CD8-positive, alpha-beta memory T cell (primary cell): ENCODE data around the gene LHX5. TPM values are rescaled to one million over a fixed set of nuclear protein-coding genes. Genes with fewer than 3 reads are reported as not detected.
A peak's percentile ranks its signal among the peaks of the same experiment; 100 is the strongest.

Source experiments
- CTCF ChIA-PET: fragments of 350-600 bp; sonication (Branson Sonifier 250); formaldehyde crosslinking; loops from one replicate; lab custom pipeline; 2021; ENCODE audit warnings: antibody characterized with exemption; lab: Charles Lee
- POLR2A ChIA-PET: fragments of 350-600 bp; sonication (Branson Sonifier 250); formaldehyde crosslinking; loops from one replicate; lab custom pipeline; 2021; ENCODE audit warnings: antibody characterized with exemption; lab: Charles Lee
- DNase-seq, 5 donors: peaks; one replicate each; pipeline versions ENCODE4 v3.0.0 to v3.0.0-alpha.2; 2020 to 2022; ENCODE audit warnings: mixed read lengths in 1 of 5
- H3K27ac ChIP-seq: one replicate; pipeline ENCODE4 v1.7.0; 2013; ENCODE audit warnings: low read depth, mild to moderate bottlenecking, low read length, moderate library complexity
- H3K27me3 ChIP-seq: 2 replicates; pipeline ENCODE4 v1.7.0; 2013; ENCODE audit warnings: low read length, mild to moderate bottlenecking; ENCODE audit not compliant: insufficient read depth, poor library complexity, severe bottlenecking
- H3K36me3 ChIP-seq: 2 replicates; pipeline ENCODE4 v1.7.0; 2013; ENCODE audit warnings: mild to moderate bottlenecking, low read length, moderate library complexity; ENCODE audit not compliant: insufficient read depth
- H3K4me1 ChIP-seq: 2 replicates; pipeline ENCODE4 v1.7.0; 2013; ENCODE audit warnings: mild to moderate bottlenecking, low read length, moderate library complexity; ENCODE audit not compliant: insufficient read depth
- H3K4me3 ChIP-seq: 2 replicates; pipeline ENCODE4 v1.7.0; 2013; ENCODE audit warnings: mild to moderate bottlenecking, low read length
- H3K9me3 ChIP-seq: 2 replicates; pipeline ENCODE4 v1.7.0; 2013; ENCODE audit warnings: mild to moderate bottlenecking, low read length
- H3K27ac Mint-ChIP-seq, 8 donors: one replicate each; pipeline ENCODE4 v1.8.0; 2020 to 2021; ENCODE audit warnings: mixed read lengths in 8 of 8, mild to moderate bottlenecking in 6 of 8, inconsistent platforms in 3 of 8, moderate library complexity in 3 of 8
- H3K27me3 Mint-ChIP-seq, 2 donors: one replicate each; pipeline ENCODE4 v1.8.0; 2020 to 2021; ENCODE audit warnings: mixed read lengths in 2 of 2, mild to moderate bottlenecking in 1 of 2, moderate library complexity in 1 of 2
- H3K36me3 Mint-ChIP-seq, 3 donors: one replicate each; pipeline ENCODE4 v1.8.0; 2020 to 2021; ENCODE audit warnings: mixed read lengths in 3 of 3, inconsistent platforms in 1 of 3, mild to moderate bottlenecking in 1 of 3
- H3K4me1 Mint-ChIP-seq, 3 donors: one replicate each; pipeline ENCODE4 v1.8.0; 2020 to 2021; ENCODE audit warnings: mixed read lengths in 3 of 3, inconsistent platforms in 1 of 3, mild to moderate bottlenecking in 1 of 3
- H3K4me3 Mint-ChIP-seq, 7 donors: one replicate each; pipeline ENCODE4 v1.8.0; 2020 to 2021; ENCODE audit warnings: mixed read lengths in 7 of 7, mild to moderate bottlenecking in 6 of 7, moderate library complexity in 4 of 7, inconsistent platforms in 2 of 7
- H3K9me3 Mint-ChIP-seq, 5 donors: one replicate each; pipeline ENCODE4 v1.8.0; 2020 to 2022; ENCODE audit warnings: mixed read lengths in 5 of 5, mild to moderate bottlenecking in 3 of 5, moderate library complexity in 2 of 5, inconsistent platforms in 1 of 5
- polyA plus RNA-seq: library from polyadenylated mRNA; unstranded; fragments of 300-500 nt; fragmentation: Illumina TruSeq; gene quantifications from one replicate; pipeline ENCODE4 v1.2.3, GENCODE V29; 2021
- total RNA-seq, 2 experiments: library from RNA; stranded (reverse); gene quantifications; one replicate each; pipeline ENCODE4 v1.2.3, GENCODE V29; 2021

LHX5 gene
- total and polyA plus RNA-seq, 3 experiments from 2014 or later: not detected

GRCh38 chr12:113476176-113476986 lies 4.7 kb upstream of the LHX5 start:
- Histone ChIP-seq H3K4me3 (no peak overlapping the region), H3K36me3 (no peaks in the 10 kb centered on the region), H3K27ac (no peak overlapping the region), H3K4me1 (peaks cover 5% of the 10 kb centered on the region), H3K27me3 (peaks cover 44% of the 10 kb centered on the region), H3K9me3 (no peaks in the 10 kb centered on the region)
- Mint-ChIP-seq H3K36me3 (no peaks in the 10 kb centered on the region), H3K9me3 (peaks cover 0 to 20% (median 4%) of the 10 kb centered on the region in 5 donors), H3K27me3 (peaks cover 71 to 85% of the 10 kb centered on the region in 2 donors), H3K4me1 (peaks cover 15 to 27% (median 23%) of the 10 kb centered on the region in 3 donors), H3K27ac (no peak overlapping the region), H3K4me3 (no peak overlapping the region)
- CTCF ChIA-PET: no interaction called here
- POLR2A ChIA-PET: no interaction called here
- no peak for DNase-seq

GRCh38 chr12:113475451-113476175 lies 3.9 kb upstream of the LHX5 start:
- Histone ChIP-seq H3K9me3 (no peaks in the 10 kb centered on the region), H3K4me3 (no peak overlapping the region), H3K36me3 (no peaks in the 10 kb centered on the region), H3K4me1 (peaks cover 5% of the 10 kb centered on the region), H3K27ac (no peak overlapping the region), H3K27me3 (peaks cover 36% of the 10 kb centered on the region)
- H3K4me1 Mint-ChIP-seq: peaks cover 15 to 25% (median 23%) of the 10 kb centered on the region in 3 donors
- peaks cover 0 to 18% (median 3%) of the 10 kb centered on the region in 5 donors for H3K9me3 Mint-ChIP-seq
- peak overlapping the region in 1 of 7 donors; percentile 15 for H3K4me3 Mint-ChIP-seq
- peaks cover 65 to 81% of the 10 kb centered on the region in 2 donors for H3K27me3 Mint-ChIP-seq
- H3K36me3 Mint-ChIP-seq: no peaks in the 10 kb centered on the region
- POLR2A ChIA-PET: no interaction called here
- CTCF ChIA-PET: no interaction called here
- H3K27ac Mint-ChIP-seq: no peak overlapping the region
- no peak for DNase-seq

- Mint-ChIP-seq H3K36me3 (no peaks in the 10 kb centered on the region), H3K27me3 (peaks cover 64 to 80% of the 10 kb centered on the region in 2 donors)
- POLR2A ChIA-PET: no interaction called here
Measured at GRCh38 chr12:113474635-113475436, 3.2 kb upstream of the LHX5 start.

GRCh38 chr12:113473942-113474341 lies 2.3 kb upstream of the LHX5 start:
- peaks cover 12 to 20% (median 14%) of the 10 kb centered on the region in 3 donors for H3K4me1 Mint-ChIP-seq
- CTCF ChIA-PET: interaction anchor here (1.0 kb wide), 2 partner anchors 8 to 12 kb away, joined by 3 read pairs; no protein-coding TSS in a partner anchor
- H3K27ac ChIP-seq: no peak overlapping the region
- H3K27me3 Mint-ChIP-seq: peaks cover 63 to 78% of the 10 kb centered on the region in 2 donors
- H3K4me1 ChIP-seq: peaks cover 5% of the 10 kb centered on the region
- DNase-seq: no peak
- peak overlapping the region in 3 of 7 donors; percentile 5 to 36 (median 30) for H3K4me3 Mint-ChIP-seq
- POLR2A ChIA-PET: no interaction called here
- no peak overlapping the region for H3K4me3 ChIP-seq
- peaks cover 26% of the 10 kb centered on the region for H3K27me3 ChIP-seq
- H3K27ac Mint-ChIP-seq: no peak overlapping the region
- H3K36me3 Mint-ChIP-seq: no peaks in the 10 kb centered on the region
- no peaks in the 10 kb centered on the region for H3K36me3 ChIP-seq
- H3K9me3 ChIP-seq: no peaks in the 10 kb centered on the region
- peaks cover 0 to 2% (median 0%) of the 10 kb centered on the region in 5 donors for H3K9me3 Mint-ChIP-seq

More at GRCh38 chr12:113474635-113475436, 3.2 kb upstream of the LHX5 start:
- Histone ChIP-seq H3K27me3 (peaks cover 34% of the 10 kb centered on the region), H3K4me1 (peaks cover 5% of the 10 kb centered on the region), H3K4me3 (no peak overlapping the region), H3K9me3 (no peaks in the 10 kb centered on the region), H3K27ac (no peak overlapping the region), H3K36me3 (no peaks in the 10 kb centered on the region)
- DNase-seq: no peak
- Mint-ChIP-seq H3K4me3 (peak overlapping the region in 4 of 7 donors; percentile 19 to 61 (median 33)), H3K27ac (peak overlapping the region in 1 of 8 donors; percentile 33), H3K4me1 (peaks cover 12 to 23% (median 18%) of the 10 kb centered on the region in 3 donors), H3K9me3 (peaks cover 0 to 11% (median 0%) of the 10 kb centered on the region in 5 donors)
- CTCF ChIA-PET: interaction anchor here (1.0 kb wide), 1 partner anchor 9 kb away, joined by 3 read pairs; no protein-coding TSS in a partner anchor

- H3K4me3 Mint-ChIP-seq: no peak overlapping the region
- peaks cover 12 to 23% (median 14%) of the 10 kb centered on the region in 3 donors for H3K4me1 Mint-ChIP-seq
- Histone ChIP-seq H3K36me3 (no peaks in the 10 kb centered on the region), H3K27ac (no peak overlapping the region), H3K27me3 (peaks cover 21% of the 10 kb centered on the region), H3K9me3 (no peaks in the 10 kb centered on the region), H3K4me3 (no peak overlapping the region), H3K4me1 (peaks cover 5% of the 10 kb centered on the region)
- H3K9me3 Mint-ChIP-seq: peaks cover 0 to 2% (median 0%) of the 10 kb centered on the region in 5 donors
- H3K27ac Mint-ChIP-seq: peak overlapping the region in 1 of 8 donors; percentile 0
- no peak for DNase-seq
- H3K36me3 Mint-ChIP-seq: no peaks in the 10 kb centered on the region
- peaks cover 64 to 78% of the 10 kb centered on the region in 2 donors for H3K27me3 Mint-ChIP-seq
- POLR2A ChIA-PET: no interaction called here
- CTCF ChIA-PET: interaction anchor here (1.0 kb wide), 1 partner anchor 11 kb away, joined by 3 read pairs; no protein-coding TSS in a partner anchor
Measured at GRCh38 chr12:113473400-113473799, 1.7 kb upstream of the LHX5 start.

GRCh38 chr12:113472191-113473121 lies 785 bp upstream of the LHX5 start:
- no peak overlapping the region for H3K27ac ChIP-seq
- H3K4me1 ChIP-seq: peaks cover 5% of the 10 kb centered on the region
- Mint-ChIP-seq H3K27me3 (peaks cover 55 to 69% of the 10 kb centered on the region in 2 donors), H3K36me3 (no peaks in the 10 kb centered on the region), H3K27ac (no peak overlapping the region), H3K9me3 (no peaks in the 10 kb centered on the region), H3K4me3 (no peak overlapping the region), H3K4me1 (peaks cover 14 to 25% (median 14%) of the 10 kb centered on the region in 3 donors)
- ChIA-PET CTCF (no interaction called here), POLR2A (no interaction called here)
- peaks cover 21% of the 10 kb centered on the region for H3K27me3 ChIP-seq
- no peak for DNase-seq
- no peaks in the 10 kb centered on the region for H3K9me3 ChIP-seq
- no peaks in the 10 kb centered on the region for H3K36me3 ChIP-seq
- H3K4me3 ChIP-seq: no peak overlapping the region
